Measurements from ENCODE around the gene LHX4. TPM values are rescaled to one million over a fixed set of nuclear protein-coding genes. Genes with fewer than 3 reads are reported as not detected.

The LHX4 gene
- total RNA-seq, 2 donors from 2014 or later = not detected

GRCh38 chr1:180260541-180260940 is 30.5 kb downstream of the LHX4 start:
- H3K27me3 Mint-ChIP-seq (ENCODE audit: insufficient read depth) = peaks cover 32% of the 10 kb centered on the region
- DNase-seq = no peak
- Histone ChIP-seq H3K36me3 (ENCODE audit: control insufficient read depth, insufficient read depth, low read length) (no peaks in the 10 kb centered on the region), H3K9me3 (ENCODE audit: control insufficient read depth, low read length) (no peaks in the 10 kb centered on the region), H3K4me1 (ENCODE audit: control insufficient read depth, insufficient read depth, low read length) (no peaks in the 10 kb centered on the region), H3K4me3 (ENCODE audit: low read length) (no peak overlapping the region), H3K27ac (ENCODE audit: low read depth, low read length) (no peak overlapping the region), H3K27me3 (ENCODE audit: control insufficient read depth, insufficient read depth, low read length, poor library complexity, severe bottlenecking) (peaks cover 5% of the 10 kb centered on the region), H3K9ac (ENCODE audit: extremely low read depth, low read length, poor library complexity, severe bottlenecking) (no peak overlapping the region)
- TF ChIP-seq, protein P1, sequence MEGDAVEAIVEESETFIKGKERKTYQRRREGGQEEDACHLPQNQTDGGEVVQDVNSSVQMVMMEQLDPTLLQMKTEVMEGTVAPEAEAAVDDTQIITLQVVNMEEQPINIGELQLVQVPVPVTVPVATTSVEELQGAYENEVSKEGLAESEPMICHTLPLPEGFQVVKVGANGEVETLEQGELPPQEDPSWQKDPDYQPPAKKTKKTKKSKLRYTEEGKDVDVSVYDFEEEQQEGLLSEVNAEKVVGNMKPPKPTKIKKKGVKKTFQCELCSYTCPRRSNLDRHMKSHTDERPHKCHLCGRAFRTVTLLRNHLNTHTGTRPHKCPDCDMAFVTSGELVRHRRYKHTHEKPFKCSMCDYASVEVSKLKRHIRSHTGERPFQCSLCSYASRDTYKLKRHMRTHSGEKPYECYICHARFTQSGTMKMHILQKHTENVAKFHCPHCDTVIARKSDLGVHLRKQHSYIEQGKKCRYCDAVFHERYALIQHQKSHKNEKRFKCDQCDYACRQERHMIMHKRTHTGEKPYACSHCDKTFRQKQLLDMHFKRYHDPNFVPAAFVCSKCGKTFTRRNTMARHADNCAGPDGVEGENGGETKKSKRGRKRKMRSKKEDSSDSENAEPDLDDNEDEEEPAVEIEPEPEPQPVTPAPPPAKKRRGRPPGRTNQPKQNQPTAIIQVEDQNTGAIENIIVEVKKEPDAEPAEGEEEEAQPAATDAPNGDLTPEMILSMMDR (conservative IDR thresholded peaks at IDR 0.05) = no peak
- H3K4me3 Mint-ChIP-seq = no peak overlapping the region
- H3K4me1 Mint-ChIP-seq = no peaks in the 10 kb centered on the region
- no peaks in the 10 kb centered on the region for H3K36me3 Mint-ChIP-seq (ENCODE audit: low read depth)
- no peak overlapping the region for H3K27ac Mint-ChIP-seq
- H3K9me3 Mint-ChIP-seq = no peaks in the 10 kb centered on the region
- WGBS, 2 experiments (ENCODE audit: insufficient coverage in 1 of 2, insufficient read length in 1 of 2) = 91 to 95% methylated on average over 11 to 13 of the region's 13 CpGs

- DNase-seq = no peak
- no peaks in the 10 kb centered on the region for H3K9me3 ChIP-seq (ENCODE audit: control insufficient read depth, low read length)
- Mint-ChIP-seq H3K36me3 (ENCODE audit: low read depth) (no peaks in the 10 kb centered on the region), H3K4me3 (no peak overlapping the region), H3K27ac (no peak overlapping the region), H3K27me3 (ENCODE audit: insufficient read depth) (peaks cover 37% of the 10 kb centered on the region), H3K9me3 (no peaks in the 10 kb centered on the region), H3K4me1 (no peaks in the 10 kb centered on the region)
- H3K9ac ChIP-seq (ENCODE audit: extremely low read depth, low read length, poor library complexity, severe bottlenecking) = no peak overlapping the region
- no peaks in the 10 kb centered on the region for H3K4me1 ChIP-seq (ENCODE audit: control insufficient read depth, insufficient read depth, low read length)
- H3K27ac ChIP-seq (ENCODE audit: low read depth, low read length) = no peak overlapping the region
- TF ChIP-seq, protein P1 (conservative IDR thresholded peaks at IDR 0.05) = no peak
- H3K36me3 ChIP-seq (ENCODE audit: control insufficient read depth, insufficient read depth, low read length) = no peaks in the 10 kb centered on the region
- no peak overlapping the region for H3K4me3 ChIP-seq (ENCODE audit: low read length)
- 94 to 96% methylated on average over 8 to 10 of the region's 10 CpGs for WGBS, 2 experiments (ENCODE audit: insufficient coverage in 1 of 2, insufficient read length in 1 of 2)
- peaks cover 5% of the 10 kb centered on the region for H3K27me3 ChIP-seq (ENCODE audit: control insufficient read depth, insufficient read depth, low read length, poor library complexity, severe bottlenecking)
Observed at GRCh38 chr1:180261030-180261429, 31.0 kb downstream of the LHX4 start.

GRCh38 chr1:180261524-180262155 is 31.6 kb downstream of the LHX4 start:
- no peak for DNase-seq
- H3K36me3 Mint-ChIP-seq (ENCODE audit: low read depth) = no peaks in the 10 kb centered on the region

More at GRCh38 chr1:180261524-180262155, 31.6 kb downstream of the LHX4 start:
- Mint-ChIP-seq H3K4me3 (no peak overlapping the region), H3K9me3 (no peaks in the 10 kb centered on the region), H3K27ac (no peak overlapping the region), H3K4me1 (no peaks in the 10 kb centered on the region), H3K27me3 (ENCODE audit: insufficient read depth) (peaks cover 37% of the 10 kb centered on the region)
- H3K4me3 ChIP-seq (ENCODE audit: low read length) = no peak overlapping the region
- H3K9me3 ChIP-seq (ENCODE audit: control insufficient read depth, low read length) = no peaks in the 10 kb centered on the region
- H3K36me3 ChIP-seq (ENCODE audit: control insufficient read depth, insufficient read depth, low read length) = no peaks in the 10 kb centered on the region
- H3K4me1 ChIP-seq (ENCODE audit: control insufficient read depth, insufficient read depth, low read length) = no peaks in the 10 kb centered on the region
- no peak overlapping the region for H3K27ac ChIP-seq (ENCODE audit: low read depth, low read length)
- H3K9ac ChIP-seq (ENCODE audit: extremely low read depth, low read length, poor library complexity, severe bottlenecking) = no peak overlapping the region
- H3K27me3 ChIP-seq (ENCODE audit: control insufficient read depth, insufficient read depth, low read length, poor library complexity, severe bottlenecking) = peaks cover 5% of the 10 kb centered on the region
- TF ChIP-seq, protein P1 (conservative IDR thresholded peaks at IDR 0.05) = no peak
- WGBS, 2 experiments (ENCODE audit: insufficient coverage in 1 of 2, insufficient read length in 1 of 2) = 95 to 98% methylated on average over 6 to 7 of the region's 7 CpGs
